SK-N-SH treated with all-trans-retinoic acid at 6 μM for 48 hours (cell line): ENCODE measurements around the gene HLA-DPA1.

ENCODE experiments used
- ATAC-seq: fragments of 200-7000 bp; cut with Tn5 transposase; 3 replicates; pipeline ENCODE4 v1.9.1; 2020; ENCODE audit warnings: mild to moderate bottlenecking, moderate library complexity
- BACH2 ChIP-seq: fragments of 250-450 bp; sonication (Bioruptor Pico); IDR thresholded peaks from 2 replicates; pipeline ENCODE4 v1.9.0; 2021; ENCODE audit warnings: mild to moderate bottlenecking, borderline replicate concordance
- CREB5 ChIP-seq: fragments of 250-450 bp; sonication (Bioruptor Pico); IDR thresholded peaks from 2 replicates; pipeline ENCODE4 v1.5.1; 2020; ENCODE audit warnings: low read depth, mild to moderate bottlenecking, moderate library complexity
- CSDC2 ChIP-seq: fragments of 250-450 bp; sonication (Bioruptor Pico); IDR thresholded peaks from 2 replicates; pipeline ENCODE4 v1.5.0; 2020; ENCODE audit warnings: mild to moderate bottlenecking, moderate library complexity
- CSRNP3 ChIP-seq: fragments of 250-450 bp; sonication (Bioruptor Pico); IDR thresholded peaks from 2 replicates; pipeline ENCODE4 v1.5.1; 2021; ENCODE audit warnings: mild to moderate bottlenecking, moderate library complexity
- ESRRG ChIP-seq: fragments of 250-450 bp; sonication (Bioruptor Pico); IDR thresholded peaks from 2 replicates; pipeline ENCODE4 v1.6.1; 2021; ENCODE audit warnings: mild to moderate bottlenecking
- GLIS3 ChIP-seq: fragments of 250-450 bp; sonication (Bioruptor Pico); IDR thresholded peaks from 2 replicates; pipeline ENCODE4 v1.5.0; 2020; ENCODE audit warnings: mild to moderate bottlenecking, moderate library complexity
- ISL1 ChIP-seq: fragments of 250-450 bp; sonication (Bioruptor Pico); IDR thresholded peaks from 2 replicates; pipeline ENCODE4 v2.1.2; 2022; ENCODE audit warnings: mild to moderate bottlenecking, moderate library complexity
- OSR1 ChIP-seq: fragments of 250-450 bp; sonication (Bioruptor Pico); IDR thresholded peaks from 2 replicates; pipeline ENCODE4 v1.8.0; 2022; ENCODE audit warnings: moderate library complexity, mild to moderate bottlenecking, inconsistent platforms
- PATZ1 ChIP-seq: fragments of 250-450 bp; sonication (Bioruptor Pico); IDR thresholded peaks from 2 replicates; pipeline ENCODE4 v1.8.0; 2020; ENCODE audit warnings: mild to moderate bottlenecking, moderate library complexity, borderline replicate concordance
- POU6F1 ChIP-seq: fragments of 250-450 bp; sonication (Bioruptor Pico); IDR thresholded peaks from 2 replicates; pipeline ENCODE4 v1.8.0; 2021; ENCODE audit warnings: low read depth, mild to moderate bottlenecking, moderate library complexity, borderline replicate concordance
- PPARA ChIP-seq: fragments of 250-450 bp; sonication (Bioruptor Pico); IDR thresholded peaks from 2 replicates; pipeline ENCODE4 v1.5.0; 2020; ENCODE audit warnings: mild to moderate bottlenecking, borderline replicate concordance
- RARB ChIP-seq: fragments of 250-450 bp; sonication (Bioruptor Pico); IDR thresholded peaks from 2 replicates; pipeline ENCODE4 v1.8.0; 2021; ENCODE audit warnings: mild to moderate bottlenecking, moderate library complexity
- SNAI2 ChIP-seq: fragments of 250-450 bp; sonication (Bioruptor Pico); IDR thresholded peaks from 2 replicates; pipeline ENCODE4 v1.5.0; 2020; ENCODE audit warnings: mild to moderate bottlenecking, moderate library complexity
- TCF4 ChIP-seq: fragments of 250-450 bp; sonication (Bioruptor Pico); IDR thresholded peaks from 2 replicates; pipeline ENCODE4 v1.8.0; 2021; ENCODE audit warnings: mild to moderate bottlenecking, moderate library complexity, borderline replicate concordance
- TOX ChIP-seq: fragments of 250-450 bp; sonication (Bioruptor Pico); IDR thresholded peaks from 2 replicates; pipeline ENCODE4 v1.8.0; 2021; ENCODE audit warnings: mild to moderate bottlenecking, moderate library complexity, borderline replicate concordance
- TSHZ2 ChIP-seq: fragments of 250-450 bp; sonication (Bioruptor Pico); IDR thresholded peaks from 2 replicates; pipeline ENCODE4 v1.5.0; 2020; ENCODE audit warnings: mild to moderate bottlenecking, moderate library complexity
- ZC3H10 ChIP-seq: fragments of 250-450 bp; sonication (Bioruptor Pico); IDR thresholded peaks from 2 replicates; pipeline ENCODE4 v1.5.1; 2021; ENCODE audit warnings: mild to moderate bottlenecking, moderate library complexity
- ZFP3 ChIP-seq: fragments of 250-450 bp; sonication (Bioruptor Pico); IDR thresholded peaks from 2 replicates; pipeline ENCODE4 v1.5.0; 2020; ENCODE audit warnings: mild to moderate bottlenecking, moderate library complexity
- ZFP30 ChIP-seq: fragments of 450-650 bp; formaldehyde crosslinking; IDR thresholded peaks from 2 replicates; pipeline ENCODE4 v1.5.0; 2022; ENCODE audit warnings: mild to moderate bottlenecking, moderate library complexity
- ZNF565 ChIP-seq: fragments of 450-650 bp; formaldehyde crosslinking; conservative IDR thresholded peaks from 2 replicates; pipeline ENCODE4 v1.5.0; 2020; ENCODE audit warnings: low read depth, mild to moderate bottlenecking, moderate library complexity
- ZNF70 ChIP-seq: fragments of 450-650 bp; formaldehyde crosslinking; IDR thresholded peaks from 2 replicates; pipeline ENCODE4 v1.5.0; 2020; ENCODE audit warnings: mild to moderate bottlenecking, moderate library complexity
- ZNF8 ChIP-seq: fragments of 450-650 bp; formaldehyde crosslinking; IDR thresholded peaks from 2 replicates; pipeline ENCODE4 v1.5.0; 2020; ENCODE audit warnings: mild to moderate bottlenecking, moderate library complexity

Gene HLA-DPA1

GRCh38 chr6:33075208-33075567 lies 1.7 kb upstream of the HLA-DPA1 start (continued):
- TF ChIP-seq ZC3H10 = no peak

GRCh38 chr6:33072508-33073100 lies 845 bp downstream of the HLA-DPA1 start:
- TF ChIP-seq CREB5 = no peak
- TF ChIP-seq ESRRG = no peak
- no peak for TF ChIP-seq ZFP3 (CRISPR knock-in tag)
- TF ChIP-seq TOX (CRISPR knock-in tag) = no peak
- no peak for ATAC-seq

- TF ChIP-seq OSR1 (CRISPR knock-in tag) = no peak
- no peak for TF ChIP-seq ZNF8 (CRISPR knock-in tag)
- no peak for TF ChIP-seq ZC3H10
- no peak for TF ChIP-seq PATZ1 (CRISPR knock-in tag)
- TF ChIP-seq ZNF565 (CRISPR knock-in tag) = no peak
- no peak for TF ChIP-seq TOX (CRISPR knock-in tag)
- TF ChIP-seq CSDC2 (CRISPR knock-in tag) = no peak
- no peak for TF ChIP-seq POU6F1 (CRISPR knock-in tag)
- no peak for ATAC-seq
Measured at GRCh38 chr6:33071569-33071968, 1.9 kb downstream of the HLA-DPA1 start.

- no peak for ATAC-seq
- TF ChIP-seq POU6F1 (CRISPR knock-in tag) = no peak
- TF ChIP-seq ZFP30 (CRISPR knock-in tag) = no peak
- no peak for TF ChIP-seq RARB (CRISPR knock-in tag)
- no peak for TF ChIP-seq CSDC2 (CRISPR knock-in tag)
- TF ChIP-seq CREB5 = no peak
- no peak for TF ChIP-seq TOX (CRISPR knock-in tag)
- no peak for TF ChIP-seq ZNF70 (CRISPR knock-in tag)
- TF ChIP-seq ZFP3 (CRISPR knock-in tag) = no peak
- no peak for TF ChIP-seq ISL1 (CRISPR knock-in tag)
- no peak for TF ChIP-seq PATZ1 (CRISPR knock-in tag)
- no peak for TF ChIP-seq TSHZ2 (CRISPR knock-in tag)
- TF ChIP-seq PPARA (CRISPR knock-in tag) = no peak
- TF ChIP-seq SNAI2 (CRISPR knock-in tag) = no peak
- TF ChIP-seq GLIS3 (CRISPR knock-in tag) = no peak
- TF ChIP-seq ESRRG = no peak
- no peak for TF ChIP-seq CSRNP3
- TF ChIP-seq ZNF8 (CRISPR knock-in tag) = no peak
- no peak for TF ChIP-seq BACH2
- no peak for TF ChIP-seq TCF4 (CRISPR knock-in tag)
- TF ChIP-seq, all 23 proteins: peak for 0
Measured at GRCh38 chr6:33070909-33071308, 2.5 kb downstream of the HLA-DPA1 start.
